ENCODE data around the gene SS18.
"Not testable (repeated sequence)": the region's sequence is repeated elsewhere in the genome, so short reads cannot be mapped to it uniquely, and the experiment has no call there.

Gene SS18, protein sequence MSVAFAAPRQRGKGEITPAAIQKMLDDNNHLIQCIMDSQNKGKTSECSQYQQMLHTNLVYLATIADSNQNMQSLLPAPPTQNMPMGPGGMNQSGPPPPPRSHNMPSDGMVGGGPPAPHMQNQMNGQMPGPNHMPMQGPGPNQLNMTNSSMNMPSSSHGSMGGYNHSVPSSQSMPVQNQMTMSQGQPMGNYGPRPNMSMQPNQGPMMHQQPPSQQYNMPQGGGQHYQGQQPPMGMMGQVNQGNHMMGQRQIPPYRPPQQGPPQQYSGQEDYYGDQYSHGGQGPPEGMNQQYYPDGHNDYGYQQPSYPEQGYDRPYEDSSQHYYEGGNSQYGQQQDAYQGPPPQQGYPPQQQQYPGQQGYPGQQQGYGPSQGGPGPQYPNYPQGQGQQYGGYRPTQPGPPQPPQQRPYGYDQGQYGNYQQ

DNA sequence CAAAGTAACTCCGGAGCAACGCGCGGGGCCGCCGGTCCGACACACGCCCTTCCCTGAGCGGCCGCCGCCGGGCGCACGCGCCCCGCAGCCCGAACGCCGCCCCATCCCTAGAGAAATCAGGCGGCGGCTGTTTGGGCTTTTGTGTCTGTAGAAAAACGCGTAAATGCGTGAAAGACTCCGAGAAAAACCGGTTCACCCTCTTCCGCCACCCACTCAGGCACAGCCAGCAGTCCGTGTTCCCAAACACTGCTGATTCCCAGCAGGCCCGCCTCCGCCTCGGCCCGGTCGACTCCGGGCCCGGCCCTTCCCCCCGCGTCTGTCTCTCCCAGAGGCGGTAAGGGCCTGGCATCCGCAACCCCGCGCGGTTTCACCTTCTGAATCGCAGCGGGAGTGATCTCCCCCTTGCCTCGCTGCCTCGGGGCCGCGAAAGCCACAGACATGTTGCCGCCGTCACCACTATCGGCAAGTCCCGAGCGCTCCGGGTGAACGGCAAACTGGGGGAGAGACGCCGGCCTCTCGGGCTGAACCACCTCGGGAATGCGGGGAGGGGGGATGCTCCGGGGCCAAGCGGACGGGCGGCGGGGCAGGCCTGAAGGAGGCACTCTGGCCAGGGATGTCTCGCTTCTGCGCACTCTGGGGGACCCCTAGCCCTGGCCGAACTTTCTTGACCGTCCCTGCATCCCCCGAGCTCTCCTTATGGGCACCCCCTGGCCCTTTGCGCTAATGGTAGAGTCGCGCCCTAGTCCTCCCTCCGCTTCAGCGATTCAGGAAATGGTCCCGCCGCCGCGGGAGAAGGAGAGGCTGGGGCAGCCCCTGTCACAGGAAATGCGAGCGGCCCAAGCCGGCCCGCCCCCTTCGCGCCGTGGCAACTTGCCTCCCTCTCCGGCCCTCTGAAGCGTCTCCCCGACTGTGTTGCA lies at the start of gene SS18:
Gene SS18 (minus strand): TSS at position 484 of the 917 bp plus-strand sequence. CDS start 44 bp downstream, at position 440.
- FAIRE-seq = no peak

DNA sequence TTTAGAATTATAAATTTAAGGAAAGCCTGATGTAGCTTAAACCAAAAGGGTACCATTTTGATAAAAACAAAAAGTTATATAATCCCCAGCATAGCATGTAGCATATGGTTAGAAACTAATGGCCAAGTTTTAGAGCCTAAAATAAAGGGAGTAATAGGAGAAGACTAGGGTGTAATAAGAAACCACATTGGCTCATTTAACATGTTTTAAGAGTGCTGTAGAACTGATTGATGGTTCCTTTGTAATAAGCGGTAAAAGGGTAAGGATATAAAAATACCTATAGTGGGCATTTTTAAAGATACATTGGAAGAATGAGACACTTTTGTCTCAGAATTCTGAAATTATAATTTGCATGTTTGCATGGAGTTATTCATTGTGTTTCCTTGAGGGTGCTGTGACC lies 45.1 kb upstream of the SS18 start:
- FAIRE-seq = no peak

DNA sequence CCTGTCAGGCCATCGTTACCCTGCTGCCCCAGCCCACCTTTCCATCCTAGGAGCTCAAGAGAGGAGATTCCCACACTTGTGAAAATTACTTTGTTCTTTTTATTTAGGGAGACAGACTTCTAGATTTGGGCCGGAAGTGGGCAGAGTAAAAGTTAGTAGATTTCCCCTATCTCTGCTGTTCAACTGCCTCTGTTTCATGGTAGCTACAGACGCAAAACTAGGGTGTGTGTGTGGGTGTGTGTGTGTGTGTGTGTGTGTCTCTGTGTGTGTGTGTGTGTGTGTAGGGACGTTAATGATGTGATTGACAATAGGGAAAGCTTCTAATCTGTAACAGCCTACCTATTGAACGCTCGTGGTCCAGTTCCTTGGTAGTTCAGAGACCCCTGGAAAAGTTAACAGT lies 43.7 kb upstream of the SS18 start:
- no peak for FAIRE-seq

DNA sequence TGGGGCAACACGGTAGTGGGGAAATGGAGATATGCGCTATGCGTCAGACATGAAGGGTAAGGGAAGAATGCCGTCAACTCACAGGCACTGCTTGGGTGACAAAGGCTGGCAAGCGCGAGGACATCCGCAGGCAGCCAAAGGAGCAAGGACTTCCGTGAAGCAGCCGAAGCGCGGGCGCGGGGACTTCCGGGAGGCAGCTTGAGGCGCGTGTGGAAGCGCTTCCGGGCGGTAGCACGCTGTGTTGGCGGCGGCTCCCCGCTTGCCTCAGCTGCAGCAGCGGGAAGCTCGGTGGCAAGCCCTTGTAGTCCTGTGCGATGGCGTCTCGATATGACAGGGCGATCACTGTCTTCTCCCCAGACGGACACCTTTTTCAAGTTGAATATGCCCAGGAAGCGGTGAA lies 43.2 kb upstream of the SS18 start, which contains the start of gene PSMA8:
Gene PSMA8 (plus strand): TSS at position 218 of the 400 bp plus-strand sequence. CDS start 97 bp downstream, at position 315.
- no peak for FAIRE-seq

DNA sequence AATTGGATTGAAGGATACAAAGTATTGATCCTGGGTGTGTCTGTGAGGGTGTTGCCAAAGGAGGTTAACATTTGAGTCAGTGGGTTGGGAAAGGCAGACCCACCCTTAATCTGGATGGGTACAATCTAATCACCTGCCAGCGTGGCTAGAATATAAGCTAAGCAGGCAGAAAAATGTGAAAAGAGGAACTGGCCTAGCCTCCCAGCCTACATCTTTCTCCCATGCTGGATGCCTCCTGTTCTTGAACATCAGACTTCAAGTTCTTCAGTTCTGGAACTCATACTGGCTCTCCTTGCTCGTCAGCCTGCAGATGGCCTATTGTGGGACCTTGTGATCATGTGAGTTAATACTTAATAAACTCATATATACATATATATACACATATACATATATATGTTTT lies 37.8 kb upstream of the SS18 start:
- FAIRE-seq = not testable (repeated sequence)

DNA sequence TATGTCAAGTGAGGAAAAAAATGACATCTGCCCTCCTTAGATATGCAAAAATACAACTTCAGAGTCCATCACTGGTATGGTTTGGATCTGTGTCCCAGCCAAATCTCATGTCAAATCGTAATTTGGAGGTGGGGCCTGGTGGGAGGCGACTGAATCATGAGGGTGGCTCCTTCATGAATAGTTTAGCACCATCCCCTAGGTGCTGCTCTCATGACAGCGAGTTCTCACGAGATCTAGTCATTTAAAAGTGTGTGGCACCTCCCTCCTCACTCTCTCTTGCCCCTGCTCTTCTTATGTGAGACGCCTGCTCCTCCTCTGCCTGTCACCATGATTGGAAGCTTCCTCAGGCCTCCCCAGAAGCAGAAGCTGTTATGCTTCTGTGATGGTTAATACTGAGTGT lies 37.4 kb upstream of the SS18 start:
- FAIRE-seq = no peak

DNA sequence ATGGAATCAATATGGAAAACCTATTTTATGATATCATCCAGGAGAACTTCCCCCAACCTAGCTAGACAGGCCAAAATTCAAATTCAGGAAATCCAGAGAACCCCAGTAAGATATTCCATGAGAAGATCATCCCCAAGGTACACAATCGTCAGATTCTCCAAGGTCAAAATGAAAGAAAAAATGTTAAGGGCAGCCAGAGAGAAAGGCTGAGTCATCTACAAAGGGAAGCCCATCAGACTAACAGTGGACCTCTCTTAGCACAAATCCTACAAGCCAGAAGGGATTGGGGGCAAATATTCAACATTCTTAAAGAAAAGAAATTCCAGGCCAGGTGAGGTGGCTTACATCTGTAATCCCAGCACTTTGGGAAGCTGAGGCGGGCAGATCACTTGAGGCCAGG lies 31.6 kb upstream of the SS18 start:
- not testable (repeated sequence) for FAIRE-seq

DNA sequence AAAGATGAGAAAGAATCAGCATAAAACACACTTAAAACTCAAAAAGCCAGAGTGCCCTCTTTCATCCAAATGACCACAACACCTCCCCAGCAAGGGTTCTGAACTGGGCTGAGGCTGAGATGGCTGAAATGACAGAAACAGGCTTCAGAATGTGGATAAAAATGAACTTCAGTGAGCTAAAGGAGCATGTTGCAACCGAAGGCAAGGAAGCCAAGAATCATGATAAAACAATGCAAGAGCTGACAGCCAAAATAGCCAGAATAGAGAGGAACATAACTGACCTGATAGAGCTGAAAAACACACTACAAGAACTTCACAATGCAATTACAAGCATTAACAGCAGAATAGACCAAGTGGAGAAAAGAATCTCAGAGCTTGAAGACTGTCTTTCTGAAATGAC lies 31.1 kb upstream of the SS18 start:
- FAIRE-seq = no peak

DNA sequence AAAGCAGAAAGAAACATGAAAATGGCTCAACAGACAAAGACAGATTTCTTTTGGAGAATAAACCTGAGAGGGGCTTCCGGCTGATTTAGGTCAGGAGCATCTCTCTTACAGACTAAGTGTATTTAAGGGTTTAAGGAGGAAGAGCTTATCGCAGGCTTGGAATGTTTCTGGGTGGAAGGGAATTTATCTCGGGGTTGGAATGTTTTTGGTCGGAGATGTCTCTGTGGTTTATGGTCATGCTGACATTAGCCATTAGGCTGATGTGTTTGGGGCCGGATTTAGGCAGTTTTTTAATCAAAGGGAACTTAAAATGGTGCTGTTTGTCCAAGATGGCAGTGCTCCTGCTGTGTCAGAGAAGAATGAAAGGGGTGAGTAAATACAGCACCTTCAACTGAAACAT lies 28.8 kb upstream of the SS18 start:
- no peak for FAIRE-seq

DNA sequence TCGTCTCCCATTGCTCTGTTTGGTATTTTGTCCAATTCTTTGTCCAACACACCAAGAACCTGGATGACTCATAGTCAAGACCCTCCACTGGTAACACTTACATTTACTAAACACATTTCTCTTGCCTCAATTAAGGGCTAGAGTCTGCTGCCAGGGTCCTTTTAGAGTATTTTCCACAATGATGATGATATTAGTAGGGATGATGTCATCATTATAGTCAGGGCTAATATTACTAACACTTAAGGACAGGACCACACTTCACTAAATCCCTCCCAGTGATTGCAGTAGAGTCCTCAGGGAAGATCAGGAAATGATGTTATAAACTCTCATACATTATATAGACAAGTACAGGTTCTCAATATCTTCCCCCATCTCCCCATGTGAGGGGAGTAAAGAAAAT lies 13.6 kb upstream of the SS18 start:
- no peak for FAIRE-seq

DNA sequence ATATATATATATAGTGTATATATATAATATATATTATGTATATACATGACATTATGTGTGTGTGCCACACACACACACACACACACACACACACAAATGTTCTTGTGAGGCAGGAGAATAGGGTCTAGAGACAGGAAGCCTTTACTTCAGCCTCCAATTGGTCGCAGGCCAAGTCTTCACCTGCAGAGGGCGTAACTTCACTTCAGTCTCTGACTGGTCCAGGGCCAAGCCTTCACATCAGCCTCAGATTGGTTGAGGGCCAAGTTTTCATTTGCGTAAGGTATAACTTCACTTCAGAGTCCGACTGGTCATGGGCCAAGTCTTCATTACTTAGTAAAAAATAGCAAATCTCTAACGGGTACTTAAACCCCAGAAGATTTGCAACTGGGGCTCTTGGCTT lies 13.2 kb upstream of the SS18 start:
- FAIRE-seq = no peak

DNA sequence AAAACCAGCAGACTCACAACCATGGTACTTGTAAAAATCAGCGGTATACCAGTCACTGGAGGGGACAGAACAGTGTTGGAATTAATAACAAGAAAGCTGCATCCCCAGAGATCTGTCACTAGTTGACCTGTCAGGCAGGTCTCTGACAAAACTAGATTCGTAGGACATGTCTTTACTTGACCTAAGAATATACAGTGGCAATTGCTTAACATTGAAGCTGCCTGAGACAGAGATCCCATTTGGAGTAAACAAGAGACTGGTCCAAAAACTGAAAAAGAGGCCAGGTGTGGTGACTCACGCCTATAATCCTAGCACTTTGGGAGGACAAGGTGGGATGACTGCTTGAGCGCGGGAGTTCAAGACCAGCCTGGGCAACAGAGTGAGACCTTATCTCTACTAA lies 7.2 kb upstream of the SS18 start:
- no peak for FAIRE-seq

DNA sequence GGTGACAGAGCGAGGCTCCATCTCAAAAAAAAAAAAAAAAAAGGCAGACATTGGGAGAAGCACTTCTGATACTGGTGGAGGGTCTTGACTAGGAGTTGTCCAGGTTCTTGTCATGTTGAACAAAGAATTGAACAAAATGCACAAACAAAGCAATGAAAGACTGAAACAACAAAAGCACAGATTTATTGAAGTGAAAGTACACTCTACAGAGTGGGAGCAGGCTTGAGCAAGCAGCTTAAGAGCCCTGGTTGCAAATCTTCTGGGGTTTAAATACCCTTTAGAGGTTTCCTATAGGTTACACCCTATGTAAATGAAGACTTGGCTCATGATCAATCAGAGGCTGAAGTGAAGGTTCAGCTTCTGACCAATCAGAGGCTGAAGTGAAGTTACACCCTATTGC lies 6.4 kb upstream of the SS18 start:
- FAIRE-seq = no peak

DNA sequence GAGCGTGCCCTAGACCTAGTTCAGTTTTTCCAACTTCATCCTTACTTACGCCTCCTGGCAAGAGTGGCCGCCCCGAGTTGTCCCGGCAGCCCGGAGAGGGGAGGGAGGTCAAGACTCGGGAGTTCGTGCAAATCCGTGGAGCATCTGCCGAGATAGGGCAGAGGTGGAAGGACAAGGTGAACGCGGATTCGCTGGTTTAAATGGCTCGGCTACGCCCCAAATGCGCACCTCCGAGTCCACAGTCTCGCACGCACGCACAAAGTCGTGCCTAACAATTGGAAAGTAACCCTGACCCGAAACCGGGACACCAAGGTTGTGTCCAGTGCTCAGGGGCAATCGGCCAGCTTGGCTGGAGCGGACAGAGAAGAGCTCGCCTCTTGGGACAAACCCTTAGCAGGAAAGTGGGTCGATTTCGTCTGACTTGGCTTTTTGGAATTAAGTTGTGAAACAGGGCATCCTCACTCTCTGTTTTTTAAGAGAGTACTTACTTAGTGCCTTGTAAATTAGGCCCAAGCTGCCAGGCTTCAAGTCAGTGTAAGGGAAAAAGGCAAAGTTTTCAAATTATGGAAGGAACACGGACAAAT lies 726 bp upstream of the SS18 start:
- FAIRE-seq = no peak

DNA sequence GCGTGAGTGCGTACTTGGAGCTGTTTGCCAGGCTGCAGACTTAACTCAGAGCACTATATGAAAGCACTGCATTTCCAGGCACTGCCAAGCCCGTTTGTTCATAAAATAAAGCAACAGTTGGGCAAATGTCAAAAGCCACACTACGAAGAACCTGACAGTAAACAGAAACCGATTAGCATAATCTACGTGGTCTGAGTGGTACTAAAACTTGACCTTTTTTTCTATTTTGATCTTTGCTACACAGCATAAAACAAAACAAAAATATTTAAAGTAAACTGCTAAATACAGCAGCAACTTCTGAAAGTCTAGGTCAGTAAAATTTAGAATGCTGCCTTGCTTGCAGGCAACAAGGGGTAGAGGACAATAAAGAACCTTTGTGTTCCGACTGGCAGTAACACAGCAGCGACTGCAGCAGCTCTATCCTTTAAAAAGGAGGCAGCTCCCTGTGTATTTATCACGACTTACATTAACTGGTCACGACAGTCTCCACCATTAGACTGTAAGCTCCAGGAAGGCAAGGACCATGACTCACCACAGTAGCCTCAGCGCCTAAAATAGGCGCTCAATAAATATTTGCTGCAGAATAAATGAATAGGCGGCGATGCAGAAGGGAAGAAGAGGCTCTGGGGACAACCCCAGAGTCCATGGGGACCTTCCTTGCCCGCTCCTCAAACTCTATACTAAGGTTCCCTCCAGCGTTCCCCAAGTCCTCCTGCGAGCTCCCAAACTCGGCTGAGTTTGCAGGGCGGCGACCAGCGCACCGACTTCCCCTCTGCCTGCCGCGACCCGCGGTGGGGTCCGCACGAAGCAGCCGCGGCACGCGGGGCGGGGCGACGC lies 902 bp downstream of the SS18 start:
- no peak for FAIRE-seq

DNA sequence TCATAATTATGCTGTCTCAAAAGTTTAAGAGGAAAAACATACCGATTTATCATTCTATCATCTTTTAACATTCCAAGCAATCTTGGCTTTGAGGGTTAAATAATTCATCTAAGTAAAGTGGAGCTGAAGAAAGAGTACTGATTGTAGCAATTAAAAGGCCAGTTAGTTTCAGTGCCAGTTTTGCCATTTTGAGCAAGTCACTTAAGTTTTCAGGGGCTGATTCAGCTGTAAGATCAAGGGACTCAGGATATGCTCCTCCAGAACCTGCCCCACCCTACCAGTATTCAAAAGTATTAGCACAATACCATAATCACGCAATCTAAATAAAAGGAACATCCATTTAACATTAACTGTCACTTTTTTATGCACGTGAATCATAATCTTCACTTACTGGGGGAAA lies 1.9 kb downstream of the SS18 start:
- FAIRE-seq = no peak

DNA sequence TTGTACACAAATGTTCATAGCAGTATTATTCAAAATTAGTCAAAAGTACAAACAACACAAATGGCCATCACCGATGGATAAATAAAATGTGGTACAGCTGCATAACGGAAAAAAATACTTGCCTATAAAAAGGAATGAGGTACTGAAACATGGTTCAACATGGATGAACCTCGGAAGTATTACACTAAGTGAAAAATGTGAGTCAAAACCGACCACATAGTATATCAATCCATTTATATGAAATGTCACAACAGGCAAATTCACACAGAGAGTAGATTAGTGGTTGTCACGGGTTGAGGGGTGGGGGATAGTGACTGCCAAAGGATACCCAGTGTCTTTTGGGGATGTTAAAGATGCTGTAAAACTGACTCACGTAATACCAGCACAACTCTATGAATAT lies 3.5 kb downstream of the SS18 start:
- no peak for FAIRE-seq

DNA sequence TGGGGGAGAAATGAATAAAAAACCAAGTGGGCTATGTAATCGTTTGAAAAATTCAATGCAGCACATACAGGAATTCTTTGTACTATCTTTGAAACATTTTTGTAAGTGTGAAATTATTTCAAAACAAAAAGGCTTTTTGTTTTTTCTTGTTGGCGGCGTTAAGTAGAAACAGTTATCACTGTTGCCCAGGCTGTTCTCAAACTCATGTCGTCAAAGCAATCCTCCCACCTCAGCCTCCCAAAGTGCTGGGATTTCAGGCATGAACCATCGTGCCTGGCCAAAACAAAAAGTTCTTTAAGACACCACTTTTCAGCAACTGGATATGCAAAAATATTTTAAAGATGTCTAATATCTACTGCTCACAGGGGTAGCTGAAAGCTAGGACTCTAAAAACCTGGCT lies 5.4 kb downstream of the SS18 start:
- FAIRE-seq = no peak

DNA sequence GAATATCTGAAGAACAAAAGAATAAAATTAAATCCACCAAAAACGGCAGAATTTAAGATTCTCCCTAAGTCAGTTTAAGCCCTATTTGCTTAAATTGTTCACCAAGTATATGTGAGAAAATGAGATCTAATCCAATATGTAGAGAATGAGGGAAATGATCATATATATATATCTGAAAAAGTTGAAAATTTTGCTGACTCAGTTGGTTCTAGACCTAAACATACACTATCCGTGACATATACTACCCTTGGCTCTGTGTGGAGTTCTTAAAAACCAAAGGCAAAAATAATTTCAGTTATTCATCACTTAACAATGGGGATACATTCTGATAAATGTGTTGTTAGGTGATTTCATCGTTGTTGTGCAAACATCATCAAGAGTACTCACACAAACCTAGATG lies 7.3 kb downstream of the SS18 start:
- no peak for FAIRE-seq

DNA sequence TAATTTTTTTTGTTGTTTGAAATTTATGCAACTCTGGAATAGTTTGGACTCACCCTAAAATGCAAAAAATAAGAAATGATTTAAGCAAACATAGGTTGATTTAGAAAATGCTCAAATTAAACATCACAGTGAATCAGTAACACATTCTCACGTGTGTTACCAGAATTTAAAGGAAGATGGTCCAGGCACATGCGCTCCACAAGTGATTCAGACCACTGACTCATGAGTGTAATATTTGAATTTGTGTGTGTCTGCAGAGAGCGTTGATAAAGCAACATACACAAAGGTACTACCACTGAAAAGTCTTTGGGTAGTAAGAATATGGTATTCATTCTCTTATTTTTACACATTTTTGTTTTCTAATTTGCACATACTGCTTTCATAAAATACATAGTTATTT lies 7.9 kb downstream of the SS18 start:
- no peak for FAIRE-seq

DNA sequence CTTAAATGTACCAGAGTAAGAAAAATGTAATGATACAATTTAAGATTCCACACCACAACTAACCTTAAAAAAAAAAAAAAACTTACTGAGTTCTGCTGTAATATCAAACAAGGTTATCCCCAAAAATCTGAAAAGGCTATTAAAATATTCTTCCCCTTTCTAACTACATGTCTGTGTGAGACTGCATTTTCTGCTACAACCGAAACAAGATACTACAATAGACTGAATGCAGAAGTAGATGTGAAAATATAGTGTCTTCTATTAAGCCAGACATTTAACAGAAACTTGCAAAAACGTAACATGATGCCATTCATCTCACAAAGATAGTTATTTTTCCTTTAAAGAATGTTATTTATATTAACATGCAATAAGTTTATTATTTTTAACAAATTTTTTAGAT lies 16.2 kb downstream of the SS18 start:
- peak; percentile 95 for FAIRE-seq

DNA sequence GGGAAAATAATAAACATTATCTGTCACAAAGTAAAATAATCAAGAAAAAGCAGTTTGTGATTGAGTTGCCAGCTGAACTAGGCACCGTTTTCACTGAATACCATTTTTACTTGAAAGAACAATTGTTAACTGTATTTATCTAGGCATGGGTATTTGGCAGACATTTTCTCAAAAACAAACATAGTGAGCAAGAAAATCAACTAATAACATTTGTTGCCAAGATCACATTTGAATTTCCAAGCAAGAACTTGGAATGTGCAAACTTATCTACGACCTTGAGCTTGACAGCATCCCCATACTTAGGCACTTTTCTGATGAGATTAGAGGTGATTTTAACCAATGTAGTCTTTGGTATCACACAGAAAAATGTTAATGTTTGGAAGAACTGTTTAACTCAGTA lies 16.7 kb downstream of the SS18 start:
- FAIRE-seq = peak; percentile 69

DNA sequence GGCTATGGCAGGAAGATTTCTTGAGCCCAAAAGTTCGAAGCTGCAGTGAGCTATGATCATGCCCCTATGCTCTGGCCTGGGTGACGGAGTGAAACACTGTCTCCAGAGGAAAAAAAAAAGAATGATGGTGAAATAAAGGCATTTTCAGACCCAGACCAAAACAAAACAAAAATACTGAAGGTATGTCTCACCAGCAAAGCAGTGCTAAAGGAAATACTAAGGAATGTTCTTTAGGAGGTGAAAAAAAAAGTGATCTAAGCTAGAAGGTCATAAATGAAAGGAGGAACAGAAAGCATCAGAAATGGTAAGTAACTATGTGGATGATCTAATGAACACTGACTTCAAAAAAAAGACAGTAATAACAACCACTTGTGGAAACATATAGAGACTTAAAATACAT lies 18.7 kb downstream of the SS18 start:
- FAIRE-seq = no peak
